Stimulated activated naive CD4-positive, alpha-beta T cell (primary cell): Measurements from ENCODE around the gene ZNF506.
"Not testable (repeated sequence)": the region's sequence is repeated elsewhere in the genome, so short reads cannot be mapped to it uniquely, and the experiment has no call there.

ENCODE experiments used
- DNase-seq, 6 experiments: peaks; one replicate each; lab custom pipeline; 2025; lab: John Stamatoyannopoulos, UW

Gene ZNF506

DNA sequence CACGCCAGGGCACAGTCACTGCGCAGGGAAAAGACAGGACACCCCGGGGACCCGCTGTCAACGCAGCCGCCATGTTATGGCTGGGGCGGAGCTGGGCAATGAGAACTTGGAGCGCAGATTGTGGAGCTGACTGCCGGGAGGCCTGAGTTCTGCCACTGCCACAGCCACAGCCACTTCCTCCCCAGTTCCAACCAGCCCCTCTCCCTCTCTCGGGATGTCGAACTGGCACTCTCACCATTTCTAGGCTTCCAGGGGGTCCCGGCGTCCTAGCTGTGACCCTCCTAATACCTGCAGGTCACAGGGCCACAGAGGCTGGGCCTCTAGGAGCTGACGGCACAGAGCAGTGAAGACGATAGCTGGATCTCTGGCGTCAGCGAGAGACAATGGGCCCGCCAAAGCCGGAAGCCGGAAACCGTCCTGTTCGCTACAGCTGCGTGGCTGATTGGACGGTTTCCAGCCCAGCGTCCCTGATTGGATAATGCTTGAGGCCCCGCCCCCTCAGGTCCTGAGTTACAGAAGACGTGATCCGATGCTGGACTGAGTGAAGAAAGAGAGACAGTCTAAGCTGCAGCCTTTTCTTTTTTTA, at the start of gene ZNF506:
TSS of gene ZNF506 (minus strand) at position 385 of the 586 bp plus-strand sequence. CDS start at position 238, 147 bp downstream.
- peak; percentile 90 to 98 (median 96) for DNase-seq

DNA sequence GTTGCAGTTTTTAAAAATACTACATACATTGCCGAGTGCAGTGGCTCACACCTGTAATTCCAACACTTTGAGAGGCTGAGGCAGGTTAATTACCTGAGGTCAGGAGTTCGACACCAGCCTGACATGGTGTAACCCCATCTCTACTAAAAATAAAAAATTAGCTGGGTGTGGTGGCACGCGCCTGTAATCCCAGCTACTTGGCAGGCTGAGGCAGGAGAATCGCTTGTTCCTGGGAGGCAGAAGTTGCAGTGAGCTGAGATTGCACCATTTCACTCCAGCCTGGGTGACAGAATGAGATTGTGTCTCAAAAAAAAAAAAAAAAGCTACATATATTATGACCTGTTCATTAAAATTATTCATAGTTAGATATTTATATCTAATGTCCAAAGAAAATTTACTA, 48.5 kb upstream of the ZNF506 start:
- DNase-seq, result not testable (repeated sequence)

DNA sequence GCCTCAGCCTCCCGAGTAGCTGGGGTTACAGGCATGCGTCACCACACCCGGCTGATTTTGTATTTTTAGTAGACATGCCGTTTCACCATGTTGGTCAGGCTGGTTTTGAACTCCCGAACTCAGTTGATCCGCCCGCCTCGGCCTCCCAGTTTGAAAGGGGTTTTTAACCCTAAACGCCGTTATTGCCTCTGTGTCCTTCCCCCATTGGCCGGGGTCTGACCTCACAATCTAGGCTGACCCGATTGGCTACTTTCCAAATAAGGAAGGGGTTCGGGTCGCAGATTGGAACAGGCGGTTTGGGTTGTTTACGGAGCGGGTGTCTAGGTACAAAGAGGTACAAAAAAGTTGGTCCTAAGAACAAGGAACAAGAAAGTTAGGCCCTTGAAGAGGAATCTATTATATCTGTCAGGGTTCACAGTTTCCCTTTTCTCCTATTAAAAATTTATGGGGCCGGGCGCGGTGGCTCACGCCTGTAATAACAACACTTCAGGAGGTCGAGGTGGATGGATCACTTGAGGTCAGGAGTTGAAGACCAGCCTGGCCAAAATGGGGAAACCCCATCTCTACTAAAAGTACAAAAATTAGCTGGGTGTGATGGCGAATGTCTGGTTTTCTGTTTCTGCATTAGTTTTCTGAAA, 45.2 kb upstream of the ZNF506 start:
- peak in 3 of 6 experiments; percentile 14 to 43 (median 39) for DNase-seq

DNA sequence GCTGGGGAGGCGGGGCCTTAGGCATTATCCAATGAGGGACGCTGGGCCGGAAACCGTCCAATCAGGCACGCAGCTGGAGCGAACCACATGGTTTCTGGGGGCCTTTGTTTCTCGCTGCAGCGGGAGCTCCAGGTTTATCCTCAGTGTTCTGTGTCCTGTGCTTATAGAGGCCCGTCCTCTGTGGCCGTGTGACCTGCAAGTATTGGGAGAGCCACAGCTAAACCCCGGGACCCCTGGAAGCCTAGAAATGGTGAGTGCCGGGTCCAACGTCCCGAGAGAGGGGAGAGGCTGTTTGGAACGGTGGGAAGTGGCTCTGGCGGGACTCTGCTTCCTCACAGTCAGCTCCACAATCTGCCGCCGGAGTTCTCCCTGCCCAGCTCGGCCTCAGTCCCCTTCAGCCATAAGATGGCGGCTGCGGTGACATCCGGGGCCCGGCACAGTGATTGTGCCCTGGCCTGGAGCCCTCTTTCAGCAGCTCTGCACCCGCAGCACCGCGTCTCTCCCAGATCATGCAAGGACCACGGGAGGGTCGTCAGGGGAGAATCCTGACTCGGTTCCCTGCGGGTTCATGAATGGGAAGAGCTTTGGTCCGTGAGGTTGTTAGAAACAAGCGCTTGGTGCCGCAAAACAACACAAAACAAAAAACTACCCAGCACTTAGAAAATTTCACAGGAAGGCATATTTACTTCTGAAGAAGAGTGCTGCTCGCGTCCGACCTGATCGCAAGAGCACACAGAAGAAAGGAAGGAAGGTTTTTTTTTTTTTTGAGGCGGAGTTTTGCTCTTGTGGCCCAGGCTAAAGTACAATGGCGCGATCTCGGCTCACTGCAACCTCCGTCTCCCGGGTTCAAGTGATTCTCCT, 44.4 kb upstream of the ZNF506 start, which contains the start of gene ZNF253:
TSS of gene ZNF253 (plus strand) at position 133 of the 861 bp plus-strand sequence. CDS start at position 248, 115 bp downstream.
- peak; percentile 87 to 94 (median 90) for DNase-seq

DNA sequence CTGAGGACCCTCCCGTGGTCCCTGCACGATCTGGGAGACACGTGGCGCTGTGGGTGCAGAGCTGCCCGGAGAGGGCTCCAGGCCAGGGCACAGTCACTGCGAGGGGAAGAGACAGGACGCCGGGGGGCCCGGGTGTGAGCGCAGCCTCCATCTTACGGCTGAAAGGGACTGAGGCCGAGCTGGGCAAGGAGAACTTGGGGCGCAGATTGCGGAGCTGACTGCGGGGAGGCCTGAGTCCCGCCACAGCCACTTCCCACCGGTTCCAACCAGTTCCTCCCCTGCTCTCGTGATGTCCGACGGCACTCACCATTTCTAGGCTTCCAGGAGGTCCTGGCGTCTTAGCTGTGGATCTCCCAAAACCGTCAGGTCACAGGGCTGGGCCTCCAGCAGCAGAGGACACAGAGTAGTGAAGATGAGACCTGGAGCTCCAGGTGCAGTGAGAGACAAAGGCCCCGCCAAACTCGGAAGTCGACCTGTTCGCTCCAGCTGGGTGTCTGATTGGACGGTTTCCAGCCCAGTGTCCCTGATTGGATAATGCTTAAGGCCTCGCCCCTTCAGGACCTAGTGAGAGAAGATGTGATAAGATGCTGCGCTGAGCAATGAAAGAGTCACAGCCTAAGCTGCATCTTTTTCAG, 39.3 kb upstream of the ZNF506 start:
- peak; percentile 18 to 80 (median 46) for DNase-seq

DNA sequence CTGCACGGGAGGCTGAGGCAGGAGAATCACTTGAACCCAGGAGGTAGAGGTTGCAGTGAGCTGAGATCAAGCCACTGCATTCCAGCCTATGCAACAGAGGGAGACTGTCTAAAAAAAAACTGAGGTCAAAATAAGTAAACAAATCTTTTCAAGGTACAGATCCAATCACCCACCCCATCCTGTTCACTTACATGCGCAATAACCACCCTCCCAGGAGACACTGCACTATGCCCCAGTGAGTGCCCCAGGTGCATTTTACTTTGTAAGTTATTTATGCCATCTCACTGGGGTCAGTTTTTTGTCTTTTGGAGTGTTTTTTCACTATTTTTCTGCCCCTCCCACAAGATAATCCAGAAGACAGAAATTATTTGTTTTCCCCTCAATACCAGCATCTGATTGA, 37.2 kb upstream of the ZNF506 start:
- no peak for DNase-seq

DNA sequence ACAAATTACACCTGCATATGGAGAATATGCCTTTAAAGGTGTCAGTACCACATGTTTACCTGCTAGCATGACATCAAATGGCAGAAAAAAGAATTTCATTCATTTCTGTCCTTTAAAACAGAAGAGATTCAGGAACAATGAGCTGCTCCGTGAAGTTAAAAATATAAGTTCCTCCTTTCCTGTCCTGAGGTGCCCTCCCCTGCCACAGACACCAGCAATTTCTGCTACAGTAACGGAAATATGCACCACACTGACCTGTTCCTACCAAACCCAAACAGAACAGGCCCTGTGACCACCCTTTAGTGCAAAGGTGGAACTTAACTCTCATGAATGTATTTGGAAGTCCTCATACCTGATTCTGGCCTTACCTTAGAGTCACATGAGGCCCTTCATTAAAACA, 30.2 kb upstream of the ZNF506 start:
- DNase-seq, result not testable (repeated sequence)

DNA sequence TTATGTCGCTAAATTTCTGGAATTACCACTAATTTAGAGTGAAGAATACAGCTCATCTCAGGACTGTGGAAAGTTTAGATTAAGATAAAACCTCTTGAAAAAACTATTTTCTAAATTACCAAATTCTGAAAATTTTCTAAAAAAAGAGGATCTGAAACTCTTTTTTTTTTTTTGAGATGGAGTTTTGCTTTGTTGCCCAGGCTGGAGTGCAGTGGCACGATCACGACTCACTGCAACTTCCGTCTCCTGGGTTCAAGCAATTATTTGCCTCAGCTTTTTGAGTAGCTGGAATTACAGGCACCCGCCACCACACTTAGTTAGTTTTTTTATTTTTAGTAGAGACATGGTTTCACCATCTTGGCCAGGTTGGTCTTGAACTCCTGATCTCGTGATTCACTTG, 27.5 kb upstream of the ZNF506 start:
- no peak for DNase-seq

DNA sequence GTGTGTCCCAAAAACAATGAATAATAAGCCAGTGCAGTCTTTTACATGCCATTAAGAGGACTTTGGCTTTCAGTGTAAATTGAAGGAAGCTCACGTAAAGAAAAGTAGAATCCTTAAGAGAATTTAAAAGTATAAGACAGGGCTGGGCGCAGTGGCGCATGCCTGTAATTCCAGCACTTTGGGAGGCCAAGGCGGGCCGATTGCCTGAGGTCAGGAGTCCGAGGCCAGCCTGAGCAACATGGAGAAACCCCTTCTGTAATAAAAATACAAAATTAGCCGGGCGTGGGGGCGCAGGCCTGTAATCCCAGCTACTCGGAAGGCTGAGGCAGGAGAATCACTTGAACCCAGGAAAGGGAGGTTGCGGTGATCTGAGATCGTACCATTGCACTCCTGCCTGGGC, 26.2 kb upstream of the ZNF506 start:
- DNase-seq, result no peak

DNA sequence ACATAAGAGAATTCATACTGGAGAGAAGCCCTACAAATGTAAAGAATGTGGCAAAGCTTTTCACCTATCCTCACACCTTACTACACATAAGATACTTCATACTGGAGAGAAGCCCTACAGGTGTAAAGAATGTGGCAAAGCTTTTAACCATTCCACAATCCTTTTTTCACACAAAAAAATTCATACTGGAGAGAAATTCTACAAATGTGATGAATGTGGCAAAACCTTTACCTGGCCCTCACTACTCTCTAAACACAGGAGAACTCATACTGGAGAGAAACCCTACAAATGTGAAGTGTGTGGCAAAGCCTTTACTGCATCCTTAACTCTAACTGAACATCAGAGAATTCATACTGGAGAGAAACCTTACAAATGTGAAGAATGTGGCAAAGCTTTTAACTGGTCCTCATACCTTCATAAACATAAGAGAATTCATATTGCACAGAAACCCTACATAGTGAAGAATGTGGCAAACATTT, 14.0 kb upstream of the ZNF506 start:
- no peak for DNase-seq

DNA sequence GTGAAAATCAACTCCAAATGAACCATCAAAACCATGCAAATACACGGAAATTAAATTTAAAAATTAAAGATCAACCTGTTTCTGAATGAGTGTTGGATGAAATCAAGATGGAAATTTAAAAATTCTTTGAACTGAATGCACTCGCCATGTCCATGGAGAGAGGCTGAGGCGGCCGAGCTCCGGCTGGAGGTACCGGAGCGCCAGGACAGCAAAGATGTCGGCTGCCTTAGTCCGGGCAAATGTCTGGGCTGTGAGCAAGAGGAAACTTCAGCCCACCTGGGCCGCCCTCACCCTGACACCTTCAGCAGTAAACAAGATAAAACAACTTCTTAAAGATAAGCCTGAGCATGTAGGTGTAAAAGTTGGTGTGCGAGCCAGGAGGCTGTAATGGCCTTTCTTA, 5.3 kb upstream of the ZNF506 start:
- DNase-seq, result no peak

DNA sequence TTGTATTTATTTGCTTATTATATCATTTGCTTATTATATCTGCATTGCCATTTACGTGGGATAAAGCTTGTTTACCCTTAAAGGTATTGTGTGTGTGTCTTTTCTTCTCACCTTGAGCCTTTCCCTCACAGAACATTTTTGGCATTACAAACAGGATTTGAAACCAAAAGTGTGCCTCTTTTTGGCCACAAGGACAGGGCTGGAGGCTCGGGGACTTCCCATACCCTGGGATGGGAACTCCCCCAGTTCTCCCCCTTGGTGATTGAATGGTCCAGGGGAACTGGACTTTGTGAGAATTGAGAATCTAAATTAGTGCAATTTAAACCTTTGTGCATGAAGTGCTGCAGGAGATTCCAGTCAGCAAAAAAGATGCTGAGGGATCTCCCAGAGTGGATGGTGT, 2.4 kb upstream of the ZNF506 start:
- no peak for DNase-seq

DNA sequence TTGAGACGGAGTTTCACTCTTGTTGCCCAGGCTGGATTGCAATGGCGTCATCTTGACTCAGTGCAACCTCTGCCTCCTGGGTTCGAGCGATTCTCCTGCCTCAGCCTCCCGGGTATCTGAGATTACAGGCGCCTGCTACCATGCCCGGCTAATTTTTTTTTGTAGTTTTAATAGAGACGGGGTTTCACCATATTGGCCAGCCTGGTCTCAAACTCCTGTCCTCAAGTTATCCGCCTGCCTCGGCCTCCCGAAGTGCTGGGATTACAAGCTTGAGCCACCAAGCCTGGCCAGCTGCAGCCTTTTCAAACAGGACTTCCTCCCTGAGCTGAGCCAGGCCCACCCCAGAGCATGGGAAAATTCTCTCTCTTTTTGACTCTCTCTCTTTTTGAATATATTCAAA, 426 bp upstream of the ZNF506 start:
- DNase-seq, result peak in 2 of 6 experiments; percentile 16 to 35

DNA sequence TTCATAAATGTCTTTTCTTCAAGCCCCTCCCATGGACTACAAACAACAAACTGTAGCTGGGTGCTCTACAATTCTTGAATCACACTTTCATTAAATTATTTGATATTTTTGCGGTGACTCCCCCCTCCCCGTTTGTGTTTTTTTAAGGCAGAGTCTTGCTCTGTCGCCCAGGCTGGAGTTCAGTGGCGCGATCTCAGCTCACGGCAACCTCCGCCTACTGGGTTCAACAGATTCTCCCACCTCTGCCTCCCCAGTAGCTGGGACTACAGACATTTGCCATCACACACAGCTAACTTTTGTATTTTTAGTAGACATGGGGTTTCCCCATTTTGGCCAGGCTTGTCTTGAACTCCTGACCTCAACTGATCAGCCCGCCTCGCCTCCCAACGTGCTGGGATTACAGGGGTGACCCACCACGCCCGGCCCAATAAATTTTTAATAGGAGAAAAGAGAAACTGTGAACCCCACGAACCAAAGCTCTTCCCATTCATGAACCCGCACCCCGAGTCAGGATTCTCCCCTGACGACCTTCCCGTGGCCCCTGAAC, 703 bp downstream of the ZNF506 start:
- DNase-seq, result peak in 4 of 6 experiments; percentile 25 to 47 (median 40)

DNA sequence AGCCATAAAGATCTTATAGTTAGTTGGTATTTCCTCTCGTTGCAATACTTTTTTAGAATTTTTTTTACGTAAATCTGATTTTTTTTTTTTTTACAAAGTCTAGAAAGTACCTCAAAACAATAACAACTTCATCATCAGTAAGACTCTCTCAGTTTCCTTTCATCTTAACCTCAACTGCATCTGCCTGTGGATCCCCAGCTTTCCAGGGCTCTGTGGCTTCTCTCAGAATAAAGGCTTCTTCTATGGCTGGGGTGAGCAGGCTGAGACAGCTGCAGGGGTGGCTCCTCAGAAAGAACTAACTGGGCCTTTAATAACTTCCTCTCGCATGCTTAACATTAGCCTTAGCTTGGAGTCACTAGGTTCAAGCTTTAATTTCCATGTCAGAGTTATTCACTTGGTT, 4.2 kb downstream of the ZNF506 start:
- DNase-seq, result peak; percentile 50 to 78 (median 74)

DNA sequence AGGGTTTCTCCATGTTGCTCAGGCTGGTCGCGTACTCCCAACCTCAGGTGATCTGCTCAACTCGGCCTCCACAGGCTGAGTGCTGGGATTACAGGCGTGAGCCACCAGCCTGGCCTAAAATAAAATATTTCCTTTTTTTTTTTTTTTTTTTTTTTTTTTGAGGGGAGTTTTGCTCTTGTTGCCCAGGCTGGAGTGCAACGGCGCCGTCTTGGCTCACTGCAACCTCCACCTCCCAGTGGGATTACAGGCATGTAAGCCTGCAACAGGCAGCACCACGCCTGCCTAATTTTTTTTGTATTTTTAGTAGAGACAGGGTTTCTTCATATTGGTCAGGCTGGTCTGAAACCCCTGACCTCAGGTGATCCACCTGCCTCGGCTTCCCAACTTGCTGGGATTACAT, 4.9 kb downstream of the ZNF506 start:
- peak in 2 of 6 experiments; percentile 8 to 11 for DNase-seq

DNA sequence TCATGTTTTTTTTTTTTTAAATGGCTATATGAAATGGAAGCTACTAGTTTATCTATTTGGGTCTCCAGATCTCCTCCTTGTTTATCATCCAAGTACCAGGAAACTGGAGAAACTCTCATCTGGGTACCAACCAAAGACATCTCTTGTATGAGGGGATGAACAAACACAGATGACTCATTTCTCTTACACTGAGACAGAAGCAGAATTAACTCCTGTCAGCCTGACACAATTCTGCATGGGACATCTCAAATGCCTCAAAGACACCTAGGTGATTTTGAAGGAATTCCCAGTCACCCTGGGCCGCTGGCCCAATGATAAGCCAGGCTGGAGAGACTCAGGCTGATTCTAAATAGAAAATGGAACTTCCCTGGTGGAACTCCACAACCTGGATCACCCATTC, 9.6 kb downstream of the ZNF506 start:
- not testable (repeated sequence) for DNase-seq

DNA sequence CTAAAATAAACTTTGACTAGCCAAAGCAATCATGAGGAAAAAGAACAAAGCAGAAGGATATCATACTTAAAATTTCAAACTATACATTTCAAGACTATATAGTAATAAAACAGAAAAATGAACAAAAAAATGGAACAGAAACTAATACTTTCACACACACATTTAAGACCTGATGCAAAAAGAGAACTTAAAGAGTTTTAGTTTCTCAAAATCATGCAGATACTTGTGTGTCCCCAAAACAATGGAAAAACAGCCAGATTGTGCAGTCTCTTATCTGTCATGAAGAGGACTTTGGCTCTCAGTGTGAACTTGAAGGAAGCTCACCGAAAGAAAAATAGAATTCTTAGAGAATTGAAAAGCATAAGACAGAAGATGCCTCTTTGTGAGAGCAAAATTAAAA, 16.1 kb downstream of the ZNF506 start:
- DNase-seq, result no peak

DNA sequence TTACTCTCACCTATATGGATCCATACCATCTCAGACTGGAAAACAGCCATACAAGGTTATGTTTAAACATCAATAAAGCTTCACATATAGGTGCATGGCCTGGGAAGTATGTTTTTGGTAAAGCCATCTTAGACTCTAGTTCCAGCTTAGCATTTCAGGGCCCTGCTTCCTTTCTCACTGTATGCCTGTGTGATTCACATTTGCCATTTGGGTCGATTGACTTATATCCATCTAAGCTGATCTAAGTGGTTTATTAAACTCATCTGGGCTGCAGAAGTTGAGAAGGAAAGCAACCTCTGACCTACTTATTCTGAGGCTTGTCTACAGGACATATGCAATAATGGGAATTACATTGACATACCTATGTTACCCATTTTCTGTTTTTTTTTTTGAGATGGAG, 33.5 kb downstream of the ZNF506 start:
- DNase-seq, result no peak

DNA sequence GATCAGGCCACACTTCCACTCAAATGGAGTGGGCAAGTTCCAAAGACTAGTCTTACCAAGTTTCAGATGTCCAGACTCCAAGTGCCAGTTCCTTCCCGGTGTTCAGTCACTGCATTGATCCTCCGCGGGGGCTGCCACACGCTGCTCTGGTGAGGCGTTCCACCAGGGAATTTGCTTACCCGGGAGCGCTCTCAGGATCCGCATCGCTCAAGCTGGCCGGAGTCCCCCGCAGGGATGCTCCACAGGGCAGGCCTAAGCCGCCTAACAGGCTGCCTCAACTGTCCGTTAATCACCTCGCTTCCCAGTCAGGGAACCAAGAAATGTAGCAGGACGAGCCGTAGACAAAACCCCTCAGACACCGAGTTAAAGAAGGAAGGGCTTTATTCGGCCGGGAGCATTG, 36.1 kb downstream of the ZNF506 start:
- not testable (repeated sequence) for DNase-seq

DNA sequence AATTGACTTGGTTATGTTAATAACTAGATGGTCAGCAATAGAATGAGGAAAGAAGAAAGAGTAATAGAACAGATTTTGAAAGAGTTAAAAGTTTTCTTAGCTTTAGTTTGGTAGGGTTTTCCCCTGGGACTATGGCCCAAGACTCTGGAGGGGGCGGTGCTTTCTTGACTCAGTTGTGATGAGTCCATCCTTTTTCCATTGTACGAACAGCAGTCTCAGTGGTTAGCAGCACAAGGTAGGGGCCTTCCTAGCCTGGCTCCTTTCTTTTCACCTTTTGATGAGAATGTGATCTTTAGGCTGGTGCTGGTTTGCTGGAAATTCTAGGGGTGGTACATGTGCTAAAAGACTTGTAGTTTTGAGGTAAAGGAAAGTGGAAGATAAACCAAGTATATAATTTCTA, 38.8 kb downstream of the ZNF506 start:
- no peak for DNase-seq

DNA sequence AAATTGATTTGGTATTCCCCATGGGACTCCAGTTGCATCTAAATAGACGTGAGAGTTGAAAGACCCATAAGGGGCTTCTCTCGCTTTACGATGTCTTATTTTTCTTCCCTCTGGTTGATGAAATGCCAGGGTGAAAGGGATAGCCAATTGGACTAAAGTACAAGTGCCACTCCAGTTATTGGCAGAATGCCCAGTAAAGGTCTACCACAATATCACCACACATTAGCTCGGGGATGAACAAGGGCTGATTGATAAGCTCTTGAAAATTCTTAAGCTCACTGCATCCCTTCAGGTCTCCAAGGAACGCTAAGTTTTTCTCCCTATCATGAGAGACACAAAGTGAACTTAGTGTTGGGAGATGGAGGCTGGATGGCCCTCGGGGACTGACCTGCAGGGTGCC, 39.8 kb downstream of the ZNF506 start:
- DNase-seq, result not testable (repeated sequence)
